K562 (cell line): ENCODE results near the gene CLTRN. TPM values are rescaled to one million over a fixed set of nuclear protein-coding genes. Genes with fewer than 3 reads are reported as not detected.

Source experiments
- CREB3 ChIP-seq: fragments of 450-650 bp; conservative IDR thresholded peaks from 2 replicates; pipeline ENCODE4 v1.6.1; 2016; ENCODE audit warnings: missing genetic modification characterization, low read depth, mild to moderate bottlenecking, missing compliant biosample characterization, moderate library complexity
- CTCF ChIP-seq, 3 experiments: IDR thresholded peaks in 2 of 3; conservative IDR thresholded peaks in 1 of 3; 2 replicates each; pipeline ENCODE4 v1.5.1; 2011 to 2012; ENCODE audit warnings: low read length in 3 of 3, mild to moderate bottlenecking in 3 of 3, control low read depth in 2 of 3, improper control_type of control experiment in 1 of 3, inconsistent platforms in 1 of 3, low read depth in 1 of 3, mixed read lengths in 1 of 3, moderate library complexity in 1 of 3; ENCODE audit not compliant: insufficient read depth in 2 of 3
- DEAF1 ChIP-seq: fragments of 450-650 bp; formaldehyde crosslinking; IDR thresholded peaks from 2 replicates; pipeline ENCODE4 v1.4.0; 2020; ENCODE audit warnings: mild to moderate bottlenecking, moderate library complexity
- MEIS2 ChIP-seq: fragments of 450-650 bp; IDR thresholded peaks from 2 replicates; pipeline ENCODE4 v1.6.1; 2014; ENCODE audit warnings: mild to moderate bottlenecking; ENCODE audit not compliant: partially characterized antibody
- RBM14 ChIP-seq: fragments of 200-400 bp; formaldehyde crosslinking; IDR thresholded peaks from 2 replicates; pipeline ENCODE4 v1.6.1; 2018; ENCODE audit warnings: low read depth, mild to moderate bottlenecking, low read length, moderate library complexity, borderline replicate concordance; ENCODE audit not compliant: insufficient read depth
- RNF219 ChIP-seq: fragments of 250-450 bp; sonication (Bioruptor Pico); IDR thresholded peaks from 2 replicates; pipeline ENCODE4 v1.5.0; 2022; ENCODE audit warnings: mild to moderate bottlenecking
- SMC3 ChIP-seq: conservative IDR thresholded peaks from 2 replicates; pipeline ENCODE4 v1.6.1; 2011; ENCODE audit warnings: low read depth, low read length, improper control_type of control experiment; ENCODE audit not compliant: insufficient read depth
- ZNF277 ChIP-seq: fragments of 250-450 bp; sonication (Bioruptor Pico); IDR thresholded peaks from 2 replicates; pipeline ENCODE4 v1.8.0; 2022; ENCODE audit warnings: inconsistent platforms, mild to moderate bottlenecking, moderate library complexity, borderline replicate concordance
- polyA plus RNA-seq, 8 experiments: library from polyadenylated mRNA; depleted of rRNA in 4 of 8; stranded (reverse) in 5 of 8; unstranded in 3 of 8; fragments of >200 nt; fragmentation: Nextera tagmentation in 2 of 8; fragmentation: Illumina TruSeq in 1 of 8; extraction: Ambion mirVana in 2 of 8; extraction: Trizol in 1 of 8; gene quantifications; 2 replicates each; pipeline versions ENCODE4 v1.2.1 to v1.2.3, GENCODE V29; 2011 to 2014; ENCODE audit warnings: inconsistent platforms in 1 of 8, missing spikeins in 1 of 8
- total RNA-seq, 7 experiments: library from RNA; depleted of rRNA in 6 of 7; stranded (reverse); fragments of >200 nt in 6 of 7; fragmentation: Illumina TruSeq in 2 of 7; extraction: Trizol in 2 of 7; gene quantifications; 2 replicates each; pipeline versions ENCODE4 v1.2.1 to v1.2.3, GENCODE V29; 2011 to 2021; ENCODE audit warnings: low replicate concordance in 1 of 7
- TF ChIP-seq, protein P1 (sequence below), 2 experiments: IDR thresholded peaks in 1 of 2; conservative IDR thresholded peaks in 1 of 2; 2 replicates each; pipeline ENCODE4 v1.6.1; 2016; ENCODE audit warnings: low read depth in 2 of 2, mild to moderate bottlenecking in 1 of 2, missing compliant biosample characterization in 1 of 2, missing genetic modification characterization in 1 of 2, moderate library complexity in 1 of 2

The CLTRN gene
- total and polyA plus RNA-seq, 9 of the 15 experiments (the other 6 are each of a cell fraction or from before 2014, with no cell fraction given): 0.11 to 0.36 (median 0.18) TPM; not detected in 2

GRCh38 chrX:15686818-15687685 lies 22.4 kb upstream of the CLTRN start (continued):
- TF ChIP-seq RBM14: no peak
- TF ChIP-seq, protein P1, sequence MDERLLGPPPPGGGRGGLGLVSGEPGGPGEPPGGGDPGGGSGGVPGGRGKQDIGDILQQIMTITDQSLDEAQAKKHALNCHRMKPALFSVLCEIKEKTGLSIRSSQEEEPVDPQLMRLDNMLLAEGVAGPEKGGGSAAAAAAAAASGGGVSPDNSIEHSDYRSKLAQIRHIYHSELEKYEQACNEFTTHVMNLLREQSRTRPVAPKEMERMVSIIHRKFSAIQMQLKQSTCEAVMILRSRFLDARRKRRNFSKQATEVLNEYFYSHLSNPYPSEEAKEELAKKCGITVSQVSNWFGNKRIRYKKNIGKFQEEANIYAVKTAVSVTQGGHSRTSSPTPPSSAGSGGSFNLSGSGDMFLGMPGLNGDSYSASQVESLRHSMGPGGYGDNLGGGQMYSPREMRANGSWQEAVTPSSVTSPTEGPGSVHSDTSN (CRISPR knock-in tag; IDR thresholded peaks at IDR 0.05; ENCODE audit: low read depth): no peak
- TF ChIP-seq, protein P1 (tag; conservative IDR thresholded peaks at IDR 0.05; ENCODE audit: low read depth): peak; percentile 88
- peak; percentile 79 for TF ChIP-seq MEIS2
- TF ChIP-seq ZNF277 (CRISPR knock-in tag): no peak
- TF ChIP-seq DEAF1 (CRISPR knock-in tag): 0 out of 2 replicates have a peak, but pooled peaks have one; percentile 12
- peak; percentile 62 to 78 (median 71) for TF ChIP-seq CTCF (IDR thresholded peaks at IDR 0.05 in 2 of 3, conservative IDR thresholded peaks at IDR 0.05 in 1 of 3; ENCODE audit: insufficient read depth in 2 of 3, low read depth in 1 of 3, low read length in 3 of 3)
- no peak for TF ChIP-seq CREB3 (tag)
- no peak for TF ChIP-seq RNF219 (CRISPR knock-in tag)
- TF ChIP-seq SMC3: peak; percentile 46
